LHCN-M2 (cell line): ENCODE data around the gene INSYN2B. TPM values are rescaled to one million over a fixed set of nuclear protein-coding genes. Genes with fewer than 3 reads are reported as not detected.
A peak's percentile ranks its signal among the peaks of the same experiment; 100 is the strongest.

Source experiments
- DNase-seq: peaks from one replicate; pipeline ENCODE4 v3.0.0-alpha.2; 2012; ENCODE audit warnings: low read depth
- total RNA-seq: library from RNA; depleted of rRNA; stranded (reverse); fragments of >200 nt; gene quantifications from 2 replicates; pipeline ENCODE4 v1.2.3, GENCODE V29; 2014

Gene INSYN2B
- total RNA-seq, 1 experiment from 2014 or later: 7.4 TPM

DNA sequence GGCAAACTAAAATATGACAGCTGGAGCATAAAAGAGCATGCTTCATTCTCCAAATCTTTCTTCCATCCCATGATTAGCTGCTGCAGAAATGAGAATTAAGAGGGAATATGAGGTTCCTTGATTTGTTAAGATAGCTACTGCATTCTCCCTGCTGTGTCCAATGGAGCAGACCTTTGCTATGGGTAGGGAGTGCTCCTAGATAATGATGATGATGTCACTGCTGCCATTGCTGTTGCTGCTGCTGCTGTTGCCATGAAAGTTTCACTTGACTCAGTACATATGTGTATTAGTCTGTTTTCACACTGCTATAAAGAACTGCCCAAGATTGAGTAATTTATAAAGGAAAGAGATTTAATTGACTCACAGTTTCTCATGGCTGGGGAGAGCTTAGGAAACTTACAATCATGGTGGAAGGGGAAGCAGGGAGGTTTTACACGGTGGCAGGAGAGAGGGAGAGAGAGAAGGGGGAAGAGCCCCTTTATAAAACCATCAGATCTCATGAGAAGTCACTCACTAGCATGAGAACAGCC lies 128.9 kb downstream of the INSYN2B start:
- DNase-seq: no peak

DNA sequence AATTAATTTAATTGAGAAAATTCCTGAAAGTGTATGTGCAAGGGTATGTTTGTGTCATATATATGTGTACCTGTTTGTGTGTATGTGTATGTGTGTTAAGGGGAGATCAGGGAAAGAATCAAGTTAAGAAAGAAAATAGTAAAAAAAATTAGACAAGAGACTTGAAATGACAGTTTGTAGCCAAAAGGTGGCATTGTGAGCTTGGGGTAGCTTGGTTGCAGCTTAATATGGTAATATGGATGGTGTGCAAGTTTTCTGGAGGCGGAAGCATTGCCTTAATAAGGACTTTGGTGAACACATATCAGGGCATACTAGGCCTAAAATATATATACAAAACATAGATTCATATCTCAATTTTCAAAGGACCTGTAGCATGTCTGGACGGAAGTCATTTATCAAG lies 129.9 kb downstream of the INSYN2B start:
- DNase-seq: no peak

DNA sequence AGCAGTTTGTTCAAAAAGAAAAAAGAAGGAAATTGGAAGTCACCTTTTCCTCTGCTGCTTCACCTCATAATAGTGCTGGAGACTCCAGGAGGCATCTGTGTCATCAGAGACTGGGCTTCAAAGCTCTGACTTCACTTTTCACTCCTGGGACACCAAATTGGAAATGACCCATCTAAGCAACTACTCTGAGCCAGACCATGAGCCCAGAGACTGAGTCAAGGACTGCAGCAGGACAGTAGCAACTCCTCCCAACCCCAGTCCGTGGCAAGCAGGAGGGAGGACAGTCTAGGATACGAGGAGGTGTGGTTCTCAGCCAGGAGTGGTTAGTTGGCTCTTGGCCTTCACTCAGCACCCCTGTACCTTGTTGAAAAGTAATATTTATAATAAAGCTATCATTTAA lies 131.5 kb downstream of the INSYN2B start:
- no peak for DNase-seq

DNA sequence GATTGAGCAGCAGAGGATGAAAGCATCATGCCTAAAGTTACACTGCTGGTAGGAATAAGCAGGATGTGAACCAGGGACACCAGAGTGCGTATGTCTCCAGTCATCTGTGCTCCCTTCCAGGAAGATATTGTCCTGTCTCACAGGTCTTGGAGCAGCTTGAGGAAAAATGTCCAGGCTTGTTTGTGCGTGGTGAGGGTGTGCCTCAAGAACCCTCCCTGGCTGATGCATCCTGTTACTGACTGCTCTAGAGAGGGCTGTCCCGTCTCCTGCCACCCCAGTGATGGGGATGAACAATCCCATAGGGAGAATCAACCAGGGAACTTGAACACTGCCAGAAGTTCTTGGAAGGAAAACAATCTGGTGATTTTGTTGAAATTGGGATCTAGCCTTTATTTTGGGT lies 132.0 kb downstream of the INSYN2B start:
- DNase-seq: no peak

DNA sequence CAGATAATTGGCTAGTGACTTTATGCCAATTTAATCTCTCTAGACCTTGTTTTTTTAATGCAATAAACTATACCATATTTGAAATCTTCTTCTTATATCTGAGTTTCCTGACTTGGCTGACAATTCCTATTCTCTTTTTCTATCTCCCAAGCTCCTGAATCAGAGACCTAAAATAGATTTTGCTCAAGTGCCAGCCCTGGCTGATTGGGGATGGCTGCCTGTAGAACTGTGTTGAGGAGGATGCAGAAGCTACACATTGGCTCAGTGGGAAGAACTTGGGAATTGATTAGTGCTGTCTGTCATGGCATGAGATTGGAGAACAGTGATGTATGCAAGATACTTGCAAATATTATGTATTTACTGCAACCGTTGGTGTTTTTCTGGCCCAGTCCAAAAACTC lies 132.8 kb downstream of the INSYN2B start:
- no peak for DNase-seq

DNA sequence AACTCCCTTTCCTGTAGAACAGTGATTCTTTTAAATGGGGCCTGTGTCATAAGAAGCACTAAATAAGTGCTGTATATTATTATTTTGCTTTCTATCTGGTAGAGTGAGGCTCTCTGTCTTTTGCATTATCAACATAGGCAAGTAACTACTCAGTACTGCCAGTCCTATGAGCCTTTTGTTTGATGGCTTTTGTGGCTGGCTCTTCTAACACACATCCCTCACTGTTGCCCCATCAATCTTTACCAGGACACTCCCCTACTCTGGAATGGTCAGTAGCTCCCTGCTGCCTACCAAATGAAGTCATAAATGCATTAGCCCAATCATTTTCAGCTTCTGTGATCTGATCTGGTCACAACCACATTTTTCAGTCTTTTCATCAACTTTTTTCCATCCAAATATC lies 137.6 kb downstream of the INSYN2B start:
- DNase-seq: no peak

DNA sequence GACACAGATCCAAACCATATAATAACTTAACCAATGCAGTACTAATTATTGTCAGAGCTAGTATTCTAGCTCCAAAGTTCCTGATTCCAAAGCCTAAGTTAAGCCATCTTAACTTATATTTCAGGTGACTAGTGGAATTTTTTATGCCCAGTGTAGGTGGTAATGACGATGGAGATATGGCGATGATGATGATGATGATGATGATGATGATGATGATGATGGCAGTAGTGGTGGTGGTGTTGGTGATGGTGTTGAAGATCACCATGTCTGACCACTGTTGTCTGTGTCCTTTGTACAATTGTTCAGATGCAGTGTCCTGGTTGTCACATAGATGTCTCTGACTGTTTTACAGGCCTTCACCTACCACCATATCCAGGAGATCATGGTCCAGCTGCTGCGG lies 139.9 kb downstream of the INSYN2B start:
- DNase-seq: no peak

DNA sequence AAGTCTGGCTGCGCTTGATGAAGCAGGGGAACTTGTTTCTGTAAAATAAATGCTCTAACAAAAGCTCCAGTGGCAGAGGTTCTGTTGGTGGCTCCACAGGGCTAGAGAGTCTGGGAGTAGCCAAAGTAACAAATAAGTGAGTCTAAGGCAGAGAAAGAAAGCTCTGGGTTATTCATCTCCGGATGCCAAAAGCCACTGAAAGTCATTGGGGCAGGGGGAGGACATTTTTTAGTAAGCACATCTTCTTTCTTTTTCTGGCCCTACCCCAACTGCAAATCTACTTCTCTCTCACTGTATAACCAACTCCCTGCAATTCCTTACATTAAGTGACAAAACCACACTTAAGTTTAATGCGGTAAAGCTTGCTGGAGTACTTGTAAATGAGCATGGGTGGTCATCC lies 141.6 kb downstream of the INSYN2B start:
- no peak for DNase-seq

DNA sequence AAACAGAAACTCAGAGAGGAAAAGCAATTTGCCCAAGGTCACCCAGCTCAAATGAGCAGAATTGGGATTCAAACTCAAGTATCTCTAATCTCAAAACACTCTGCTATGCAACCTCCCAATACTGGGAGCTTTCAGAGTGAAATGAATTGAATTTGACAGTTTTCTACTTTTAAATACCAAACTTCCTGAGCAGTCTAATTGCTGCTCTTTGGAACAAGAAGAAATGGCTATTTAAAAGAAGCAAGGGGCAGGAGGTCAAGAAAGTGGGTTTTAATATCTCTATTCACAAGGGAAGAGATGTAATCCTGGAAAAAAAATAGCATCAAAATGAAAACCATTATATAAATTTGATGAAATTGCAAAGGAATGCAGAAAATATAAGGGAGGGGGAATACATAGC lies 142.6 kb downstream of the INSYN2B start:
- no peak for DNase-seq

DNA sequence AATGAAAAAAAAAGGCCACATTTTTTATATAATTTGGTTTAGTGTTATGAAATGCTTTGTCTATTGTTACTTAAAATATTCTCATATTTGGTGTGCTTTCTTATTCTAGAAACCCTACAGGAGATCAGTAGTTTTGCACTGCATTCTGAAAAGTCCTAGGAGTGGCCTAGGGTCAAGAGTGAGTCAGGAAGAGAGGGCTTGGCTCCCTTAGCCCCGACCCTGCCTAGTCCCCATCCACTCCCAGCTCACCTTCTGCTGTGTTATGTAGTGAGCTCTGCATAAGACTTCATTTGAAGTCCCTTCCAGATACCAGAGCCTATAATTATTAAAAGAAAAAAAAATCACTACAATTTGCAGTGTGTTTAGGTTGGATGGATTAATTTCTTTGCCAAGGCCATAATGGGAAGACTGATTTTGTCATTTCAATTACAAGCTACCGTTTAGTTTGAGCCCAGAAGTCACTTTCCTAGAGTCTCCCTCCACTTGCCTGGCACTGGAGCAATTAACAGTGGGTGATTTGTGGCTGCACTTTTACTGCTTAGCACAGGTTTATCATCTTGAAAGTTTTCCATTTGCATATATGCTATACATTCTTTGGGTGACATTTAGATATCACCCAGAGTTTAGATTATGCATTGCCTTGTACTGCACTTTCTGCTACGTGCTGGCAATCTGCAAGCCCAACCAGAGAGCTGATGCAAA lies 143.3 kb downstream of the INSYN2B start:
- no peak for DNase-seq

DNA sequence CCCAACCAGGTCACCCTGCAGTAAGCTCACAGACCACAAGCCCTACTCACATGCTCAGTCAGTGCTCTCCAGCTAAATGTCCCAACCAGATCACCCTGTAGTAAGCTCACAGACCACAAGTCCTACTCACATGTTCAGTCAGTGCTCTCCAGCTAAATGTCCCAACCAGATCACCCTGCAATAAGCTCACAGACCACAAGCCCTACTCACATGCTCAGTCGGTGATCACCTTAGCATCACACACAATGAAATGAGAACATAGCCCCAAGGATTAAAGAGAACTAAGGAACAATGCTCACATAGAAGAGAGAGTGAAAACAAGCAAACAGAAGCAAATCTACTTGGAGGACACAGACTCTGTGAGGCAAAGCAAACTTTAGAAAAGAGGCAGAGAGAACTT lies 145.8 kb downstream of the INSYN2B start:
- DNase-seq: peak; percentile 41

DNA sequence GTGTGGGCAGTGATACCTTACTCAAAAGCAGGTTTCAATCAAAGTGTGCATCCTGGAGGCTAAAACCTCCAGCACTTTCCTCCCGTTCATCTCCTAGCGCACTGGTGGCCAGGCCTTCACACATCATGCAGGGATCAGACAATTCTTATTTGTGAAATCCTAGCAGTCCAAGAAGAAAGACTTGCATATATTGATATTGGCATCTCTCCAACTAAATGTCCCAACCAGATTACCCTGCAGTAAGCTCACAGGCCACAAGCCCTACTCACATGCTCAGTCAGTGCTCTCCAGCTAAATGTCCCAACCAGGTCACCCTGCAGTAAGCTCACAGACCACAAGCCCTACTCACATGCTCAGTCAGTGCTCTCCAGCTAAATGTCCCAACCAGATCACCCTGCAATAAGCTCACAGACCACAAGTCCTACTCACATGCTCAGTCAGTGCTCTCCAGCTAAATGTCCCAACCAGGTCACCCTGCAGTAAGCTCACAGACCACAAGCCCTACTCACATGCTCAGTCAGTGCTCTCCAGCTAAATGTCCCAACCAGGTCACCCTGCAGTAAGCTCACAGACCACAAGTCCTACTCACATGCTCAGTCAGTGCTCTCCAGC lies 146.5 kb downstream of the INSYN2B start:
- peak; percentile 73 for DNase-seq

DNA sequence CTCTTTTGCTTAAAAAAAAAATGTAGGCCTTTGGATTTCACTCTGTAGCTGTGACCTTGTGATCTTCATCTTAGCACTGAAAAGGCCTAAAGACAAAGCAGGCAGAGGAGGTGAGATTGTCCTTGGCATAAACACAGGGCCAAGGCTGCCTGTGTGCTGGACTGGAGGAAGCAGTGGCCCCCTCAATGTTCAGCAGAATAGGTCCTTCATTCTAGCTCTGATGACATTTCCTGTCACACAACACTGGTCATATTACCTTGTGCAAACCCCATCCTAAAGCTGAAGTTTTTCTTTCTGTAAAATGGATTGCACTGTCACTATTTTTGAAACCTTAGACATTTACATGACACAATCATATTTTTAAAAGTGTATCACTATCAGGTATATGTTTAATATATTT lies 147.4 kb downstream of the INSYN2B start:
- DNase-seq: no peak

DNA sequence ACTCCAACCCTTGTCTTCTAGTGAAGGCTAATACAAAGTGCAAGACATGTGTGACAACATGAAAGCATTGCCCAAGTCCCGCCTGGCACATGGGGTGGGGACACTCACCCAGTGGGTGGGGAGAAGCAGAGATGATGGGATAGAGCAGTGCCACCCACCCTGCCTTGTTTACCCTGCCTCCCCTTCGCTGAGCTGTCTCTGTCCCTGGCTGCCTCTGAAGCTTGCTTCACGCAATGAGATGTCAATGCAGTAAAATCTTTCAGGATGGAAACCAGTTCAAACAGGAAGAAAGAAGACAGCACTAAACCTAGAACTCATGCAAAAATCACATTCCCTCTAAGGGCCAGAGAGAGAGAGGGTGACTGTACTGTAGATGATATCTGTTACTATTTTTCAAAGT lies 148.0 kb downstream of the INSYN2B start:
- no peak for DNase-seq

DNA sequence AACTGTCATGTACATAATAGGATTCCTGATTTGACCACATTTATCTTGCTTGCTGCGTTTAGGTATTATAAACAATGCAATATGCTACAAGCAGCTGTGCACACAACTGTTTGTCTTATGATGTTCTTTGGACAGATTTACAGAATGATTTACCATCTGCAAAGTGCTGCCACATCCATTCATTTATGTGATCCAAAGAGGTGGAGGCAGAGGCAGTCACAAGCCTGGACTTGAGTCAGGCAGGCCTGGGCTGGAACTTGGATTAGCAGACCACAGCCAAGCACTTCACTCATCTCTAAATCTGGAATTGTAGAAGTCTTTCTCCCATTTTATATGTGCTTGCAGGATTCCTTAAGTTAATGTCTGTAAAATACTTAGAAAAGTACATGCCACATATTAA lies 149.0 kb downstream of the INSYN2B start:
- DNase-seq: peak; percentile 72

DNA sequence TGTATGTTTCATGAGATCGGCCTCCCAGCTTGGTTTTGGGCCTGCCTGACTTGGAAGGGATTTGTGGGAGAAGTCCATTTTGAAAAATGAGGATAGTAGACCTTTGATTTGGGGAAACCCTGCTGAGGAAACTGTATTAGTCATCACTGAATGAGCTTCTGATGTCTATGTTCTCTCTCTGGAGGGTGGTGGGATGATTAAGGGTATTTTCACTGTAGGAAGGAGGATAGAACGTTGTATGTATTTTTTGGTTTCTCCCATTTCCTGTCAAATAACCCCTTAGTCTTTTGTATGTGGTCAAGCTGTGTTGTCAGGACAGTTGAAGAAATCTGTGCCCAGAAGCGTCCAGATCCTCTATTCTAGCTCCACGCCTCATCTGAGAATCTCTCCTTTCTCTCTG lies 151.9 kb downstream of the INSYN2B start:
- no peak for DNase-seq

DNA sequence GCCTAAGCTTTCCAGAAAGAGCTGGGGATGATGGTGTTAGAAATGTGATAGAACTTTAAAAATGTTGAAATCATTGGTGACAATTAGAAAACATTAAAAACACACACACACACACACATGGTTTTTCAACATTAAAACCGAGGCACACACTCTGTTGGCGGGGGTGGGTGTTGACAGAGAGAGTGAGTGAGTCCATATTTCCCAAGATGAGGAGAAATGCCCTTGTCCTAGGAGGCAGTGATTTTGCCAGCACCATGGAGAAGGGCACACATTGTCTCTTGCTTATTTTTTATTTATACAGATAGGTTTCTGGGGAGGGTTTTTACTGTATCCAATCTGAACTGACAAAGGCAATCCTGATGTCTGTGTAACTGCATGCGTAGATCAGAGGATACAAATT lies 152.5 kb downstream of the INSYN2B start:
- DNase-seq: no peak

DNA sequence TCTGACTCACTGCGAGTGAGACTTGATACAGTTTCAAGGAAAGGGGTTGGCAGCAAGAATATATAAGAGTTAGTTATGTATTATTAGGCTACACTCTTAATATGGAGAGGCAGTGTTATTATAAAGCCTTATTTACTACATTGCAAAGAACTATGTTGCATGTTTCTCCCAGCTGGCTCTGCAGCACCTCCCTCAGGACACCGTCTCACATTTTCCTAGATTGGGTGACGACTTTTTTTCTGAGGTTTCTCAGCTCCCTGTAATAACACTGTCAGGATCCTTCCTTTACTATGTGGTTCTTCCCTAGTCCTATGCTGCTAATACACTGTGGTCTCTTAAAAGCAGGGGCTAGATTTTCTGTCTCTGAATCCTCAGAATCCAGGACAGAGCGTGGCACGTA lies 153.7 kb downstream of the INSYN2B start:
- peak; percentile 18 for DNase-seq

DNA sequence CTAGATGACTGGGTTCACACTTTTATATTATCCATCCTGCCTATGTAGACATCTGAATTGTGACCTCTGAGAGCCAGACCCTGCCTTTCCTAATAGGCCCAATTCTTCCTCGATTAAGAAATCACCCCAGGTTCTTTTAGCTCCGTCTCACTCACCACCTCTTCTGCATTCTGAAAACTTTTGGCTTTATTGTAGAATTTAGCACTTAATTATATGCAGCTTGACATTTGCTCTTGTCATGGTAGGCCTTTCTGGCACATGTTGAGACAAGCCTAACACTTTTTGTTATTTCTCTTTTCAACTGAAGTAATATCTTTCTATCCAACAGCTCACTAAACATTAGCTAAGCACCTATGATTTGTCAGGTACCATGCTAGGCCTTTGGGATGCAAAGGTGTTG lies 163.3 kb downstream of the INSYN2B start:
- DNase-seq: no peak

DNA sequence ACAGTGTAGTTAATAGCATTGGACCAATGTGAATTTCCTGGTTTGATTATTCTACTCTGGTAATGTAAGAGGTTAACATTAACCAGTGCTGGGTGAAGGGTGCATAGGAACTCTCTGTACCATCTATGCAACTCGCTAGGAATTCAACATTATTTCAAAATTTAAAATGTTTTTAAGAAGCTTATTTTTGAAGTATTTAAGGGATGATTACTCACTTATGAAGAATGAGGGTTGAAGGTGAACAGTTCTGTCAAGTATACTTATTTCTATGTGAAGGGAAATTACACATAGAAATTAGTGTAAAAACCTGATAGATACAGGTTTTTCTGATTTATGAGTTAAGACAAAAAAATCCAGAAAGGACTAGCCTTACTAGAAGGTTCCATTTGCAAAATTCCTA lies 165.8 kb downstream of the INSYN2B start:
- no peak for DNase-seq
